HG02840 (cell line): ENCODE data around the gene METTL15.
"Not testable (repeated sequence)": the region's sequence is repeated elsewhere in the genome, so short reads cannot be mapped to it uniquely, and the experiment has no call there.

Experiments used
- ATAC-seq: cut with Tn5 transposase; IDR thresholded peaks from one replicate; pipeline ENCODE4 v1.9.1; 2021; ENCODE audit warnings: mild to moderate bottlenecking, moderate library complexity, moderate number of reproducible peaks; ENCODE audit not compliant: unreplicated experiment, low FRiP score

Gene METTL15

DNA sequence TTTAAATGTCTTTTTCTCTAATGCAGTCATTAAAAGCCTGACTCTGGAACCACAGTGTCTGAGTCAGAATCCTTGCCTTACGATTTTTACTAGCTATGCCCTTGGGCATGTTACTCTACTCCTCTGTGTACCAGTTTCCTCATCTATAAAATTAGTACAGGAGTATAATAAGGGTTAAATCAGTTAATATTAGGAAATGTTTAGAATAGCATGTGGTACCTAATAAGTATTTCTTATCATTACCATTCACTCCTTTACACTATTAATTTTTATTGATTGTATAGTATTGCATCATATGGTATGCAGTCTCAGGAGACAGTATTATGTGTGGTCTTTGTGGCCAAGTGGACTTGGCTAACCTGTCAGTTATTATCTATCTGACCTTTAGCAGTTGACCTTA is 68.2 kb downstream of the METTL15 start:
- ATAC-seq = no peak

DNA sequence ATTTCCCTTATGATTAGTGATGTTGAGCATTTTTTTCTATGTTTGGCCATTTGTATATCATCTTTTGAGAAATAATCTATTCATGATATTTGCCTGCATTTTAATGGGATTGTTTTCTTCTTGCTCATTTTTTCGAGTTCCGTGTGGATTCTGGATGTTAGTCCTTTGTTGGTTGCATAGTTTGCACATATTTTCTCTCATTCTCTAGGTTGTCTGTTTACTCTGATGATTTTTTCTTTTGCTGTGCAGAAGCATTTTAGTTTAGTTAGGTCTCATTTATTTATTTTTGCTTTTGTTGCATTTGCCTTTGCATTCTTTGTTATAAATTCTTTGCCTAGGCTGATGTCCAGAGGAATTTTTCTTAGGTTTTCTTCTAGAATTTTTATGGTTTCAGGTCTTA is 87.3 kb downstream of the METTL15 start:
- no peak for ATAC-seq

DNA sequence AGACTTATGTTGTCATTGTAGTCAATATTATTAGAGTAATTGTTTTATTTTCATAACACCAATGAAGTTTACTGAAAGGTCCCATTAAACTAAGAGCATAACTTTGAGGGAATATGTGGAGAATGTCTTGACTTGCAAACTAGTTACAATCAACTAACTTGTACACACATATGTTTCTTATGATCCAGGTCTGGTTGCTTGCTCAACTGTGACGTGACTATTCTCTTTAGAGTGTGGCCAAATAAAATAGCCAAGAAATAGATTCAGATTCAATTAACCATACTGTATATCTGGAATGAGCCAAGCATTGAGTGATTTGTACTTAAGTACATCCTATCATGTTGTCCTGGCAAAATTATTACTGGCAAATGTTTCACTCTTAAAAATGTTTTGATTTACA is 101.7 kb downstream of the METTL15 start:
- no peak for ATAC-seq

DNA sequence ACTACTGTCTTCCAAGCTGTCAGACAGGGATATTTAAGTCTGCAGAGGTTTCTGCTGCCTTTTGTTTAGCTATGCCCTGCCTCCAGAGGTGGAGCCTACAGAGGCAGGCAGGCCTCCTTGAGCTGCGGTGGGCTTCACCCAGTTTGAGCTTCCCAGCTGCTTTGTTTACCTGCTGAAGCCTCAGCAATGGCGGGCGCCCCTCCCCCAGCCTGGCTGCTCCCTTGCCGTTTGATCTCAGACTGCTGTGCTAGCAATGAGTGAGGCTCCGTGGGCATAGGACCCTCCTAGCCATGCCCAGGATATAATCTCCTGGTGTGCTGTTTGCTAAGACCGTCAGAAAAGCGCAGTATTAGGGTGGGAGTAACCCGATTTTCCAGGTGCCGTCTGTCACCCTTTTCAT is 113.9 kb downstream of the METTL15 start:
- ATAC-seq = not testable (repeated sequence)

DNA sequence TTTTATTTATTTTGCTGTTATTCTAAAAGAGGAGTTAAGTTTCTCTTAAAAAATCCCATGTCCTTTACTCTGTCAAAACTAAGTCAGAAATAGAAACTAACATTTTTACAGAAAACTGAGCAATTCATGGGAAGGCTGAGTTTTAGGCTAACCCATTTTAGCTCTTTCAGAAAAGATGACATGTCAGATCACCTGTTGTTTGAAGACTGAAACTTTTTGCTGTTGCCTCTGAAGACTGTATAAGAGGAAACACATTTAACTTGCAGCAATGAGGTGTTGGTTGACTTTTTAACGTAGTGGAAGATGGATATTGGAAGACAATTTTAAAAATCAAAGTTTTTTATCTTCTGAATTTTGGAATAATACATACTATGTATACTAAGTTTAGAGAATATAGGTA is 115.4 kb downstream of the METTL15 start:
- ATAC-seq = no peak

DNA sequence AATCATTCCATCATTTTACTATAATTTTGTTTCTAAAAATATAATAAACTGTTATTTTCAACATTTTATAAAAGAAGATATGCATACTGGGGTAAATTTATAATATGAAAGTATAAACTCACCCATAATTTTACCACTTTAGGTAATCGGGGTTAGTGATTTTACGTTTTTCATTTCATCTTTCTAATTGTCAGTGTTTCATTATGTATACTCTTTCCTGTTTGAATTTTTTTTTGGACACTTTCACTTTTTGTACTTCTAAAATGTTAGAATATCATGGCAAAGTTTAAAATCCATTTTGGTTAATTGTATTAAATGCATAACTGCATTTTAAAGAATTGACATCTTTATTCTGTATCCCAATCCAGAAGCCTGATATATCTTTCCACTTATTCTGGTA is 115.8 kb downstream of the METTL15 start:
- ATAC-seq = no peak

DNA sequence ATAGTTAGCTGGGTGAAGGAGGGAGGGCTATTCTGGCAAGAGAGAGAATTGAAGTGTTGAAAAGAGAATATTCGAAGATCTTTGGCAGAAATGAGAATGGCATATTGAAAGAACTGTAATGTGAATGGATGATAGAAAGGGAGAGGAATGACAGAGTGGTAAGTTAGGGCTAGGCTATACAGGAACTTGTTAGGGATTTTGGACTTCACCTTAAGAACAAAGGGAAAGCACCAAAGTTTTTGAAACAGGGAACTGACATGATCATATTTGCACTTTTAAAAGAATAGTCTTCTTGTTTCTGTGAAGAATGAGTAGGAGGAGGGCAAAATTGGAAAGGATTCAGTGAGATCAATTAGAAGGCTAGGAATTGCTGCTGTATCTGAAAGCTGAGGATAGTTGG is 119.3 kb downstream of the METTL15 start:
- no peak for ATAC-seq

DNA sequence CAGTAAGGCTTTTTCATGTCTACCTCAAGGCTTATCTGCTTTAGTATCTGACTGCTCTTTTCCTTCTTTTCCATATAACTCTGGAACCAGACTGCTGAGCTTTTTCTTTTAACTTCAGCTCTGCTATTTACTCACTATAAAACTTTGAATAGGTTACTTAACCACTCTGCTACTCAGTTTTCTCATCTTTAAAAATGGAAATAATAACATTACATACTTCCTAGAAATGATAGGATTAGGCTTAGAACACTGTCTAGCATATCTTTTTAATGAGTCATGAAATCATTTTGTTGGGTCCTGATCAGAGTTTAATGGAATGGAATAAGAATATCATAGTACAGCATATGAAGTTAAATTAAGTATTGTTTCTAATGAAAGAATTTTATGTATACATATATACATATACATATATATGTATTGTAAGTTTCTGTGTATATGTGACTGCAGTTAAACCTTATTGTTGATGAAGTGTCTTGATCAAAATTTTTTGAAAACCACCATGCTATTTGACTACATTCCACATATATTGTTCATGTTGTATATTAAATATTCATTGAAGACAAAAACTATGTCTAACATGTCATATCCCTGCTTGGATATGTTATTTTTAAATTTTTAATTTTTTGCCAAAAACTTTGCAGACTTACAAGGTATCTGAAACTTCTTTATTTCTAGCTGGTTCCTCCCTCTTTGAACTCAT is 120.2 kb downstream of the METTL15 start:
- ATAC-seq = no peak

DNA sequence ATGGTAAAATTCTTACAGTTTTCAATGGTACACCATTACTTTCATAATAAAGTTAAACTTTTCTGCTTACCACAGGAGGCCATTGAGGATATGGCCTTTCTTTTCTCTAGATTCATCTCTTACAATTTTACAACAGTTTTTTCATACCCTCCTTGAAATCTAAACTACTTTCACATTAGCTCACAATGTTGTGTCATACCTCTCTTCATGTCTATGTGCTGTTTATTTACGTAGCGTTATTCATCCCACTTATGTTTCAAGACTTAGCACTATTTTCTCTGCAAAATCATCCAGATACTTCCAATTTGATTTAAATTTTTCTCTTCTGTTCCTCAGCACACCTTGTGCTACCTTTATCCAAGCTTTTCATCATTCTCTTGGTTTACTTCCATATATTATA is 123.3 kb downstream of the METTL15 start:
- ATAC-seq = no peak

DNA sequence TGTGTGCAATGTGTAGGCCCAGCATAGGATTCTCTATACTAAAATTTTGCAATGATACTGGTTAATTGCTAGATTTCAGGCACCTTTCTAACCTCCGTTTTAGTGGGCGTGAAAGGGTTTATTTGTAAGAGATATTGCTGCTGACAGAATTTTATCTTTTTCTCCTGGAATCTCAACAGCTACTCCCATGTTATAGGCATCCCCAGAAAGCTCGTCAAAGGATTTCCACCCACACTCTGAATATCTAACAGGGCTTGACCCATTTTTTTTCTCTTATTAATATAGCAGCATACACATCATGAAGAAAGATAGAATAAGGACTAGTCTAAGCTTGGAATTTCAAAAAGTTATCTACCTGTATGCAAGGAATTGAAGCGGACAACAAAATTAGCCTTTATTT is 124.5 kb downstream of the METTL15 start:
- no peak for ATAC-seq

DNA sequence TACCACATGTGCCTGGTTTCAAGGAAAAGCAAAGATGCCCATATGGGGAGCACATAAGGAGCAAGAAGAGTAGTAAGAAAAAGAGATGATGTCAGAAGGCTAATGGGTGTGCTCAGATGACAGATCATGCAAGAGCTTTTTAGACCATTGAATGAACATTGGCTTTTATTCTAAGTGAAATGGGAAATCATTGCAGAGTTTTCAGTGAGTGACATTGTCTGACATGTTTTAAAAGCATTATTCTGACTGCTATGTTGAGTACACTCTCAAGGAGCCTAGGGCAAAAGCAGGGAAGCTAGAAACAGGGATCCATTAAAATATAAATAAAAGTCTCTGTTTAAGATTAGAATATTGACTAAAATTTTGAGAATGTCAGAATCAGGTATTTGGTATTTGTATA is 133.6 kb downstream of the METTL15 start:
- no peak for ATAC-seq

DNA sequence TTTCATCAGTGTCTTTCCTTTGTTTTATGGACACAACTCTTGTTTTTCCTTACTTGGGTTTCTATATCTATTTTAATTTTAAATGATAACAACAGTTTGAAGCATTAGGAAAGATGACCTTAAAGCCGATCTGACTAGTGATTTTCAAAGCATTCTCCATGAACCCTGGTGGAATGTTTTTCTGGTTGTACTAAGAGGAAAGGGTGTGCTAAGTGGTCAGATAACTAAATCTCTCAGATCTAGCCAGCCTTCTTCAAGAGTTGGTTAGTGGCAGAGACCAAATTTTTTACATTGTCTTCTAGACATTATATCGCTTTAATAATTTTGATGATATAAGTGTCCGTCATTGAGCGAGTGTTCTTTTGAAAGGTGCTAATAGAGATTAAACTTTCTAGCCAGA is 134.4 kb downstream of the METTL15 start:
- ATAC-seq = no peak

DNA sequence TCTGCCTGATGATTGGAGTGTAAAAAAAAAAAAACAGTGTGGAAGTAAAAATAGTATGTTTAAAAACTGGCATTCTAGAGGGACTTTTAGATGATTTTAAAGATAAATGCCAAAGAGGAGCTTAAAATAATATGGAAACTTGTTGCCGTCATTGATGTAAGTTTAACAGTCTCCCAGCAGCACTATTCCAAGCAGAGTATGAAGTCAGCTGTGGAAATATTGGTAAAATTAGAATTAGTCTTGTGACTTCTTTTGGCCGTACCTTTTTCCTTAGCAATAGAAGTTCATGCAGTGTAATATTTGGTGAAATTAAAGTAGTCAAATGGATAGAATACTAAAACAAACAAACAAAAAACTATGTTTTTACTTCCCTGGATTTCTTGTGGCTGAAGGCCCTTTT is 134.9 kb downstream of the METTL15 start:
- ATAC-seq = no peak

DNA sequence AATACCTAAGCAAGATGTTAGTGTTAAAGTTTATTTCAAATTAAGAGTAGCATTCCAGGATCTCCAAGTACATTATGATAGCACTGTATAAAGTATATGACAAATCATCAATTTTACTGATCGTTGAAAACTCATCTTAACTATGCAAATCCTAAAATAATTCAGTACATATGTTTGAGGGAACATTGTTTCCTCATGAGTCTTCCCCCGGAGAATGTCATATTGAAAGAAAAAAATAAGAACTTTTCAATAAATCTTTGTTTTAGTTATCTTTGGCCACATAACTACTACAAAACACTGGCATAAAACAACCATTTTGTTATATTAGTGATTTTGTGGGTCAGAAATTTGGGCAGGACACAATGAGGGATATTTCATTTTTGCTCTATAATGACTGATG is 135.4 kb downstream of the METTL15 start:
- no peak for ATAC-seq

DNA sequence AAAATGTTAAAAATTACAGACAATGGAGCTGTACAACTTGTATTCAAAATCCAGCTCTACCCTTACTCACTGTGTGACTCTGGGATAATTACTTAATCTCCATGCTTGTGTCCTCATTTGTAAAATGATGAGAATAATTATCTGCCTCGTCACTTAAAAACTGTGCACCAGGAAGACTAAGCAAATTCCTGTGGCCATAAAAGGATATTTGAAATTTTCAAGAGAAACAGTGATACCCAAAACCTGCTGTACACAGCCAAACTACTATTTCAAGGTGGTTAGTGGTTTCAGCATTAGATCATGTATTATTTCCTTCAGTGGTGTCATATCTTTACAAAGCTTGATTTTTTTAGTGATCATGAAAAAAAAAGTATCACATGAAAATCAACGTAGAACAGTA is 136.9 kb downstream of the METTL15 start:
- ATAC-seq = no peak

DNA sequence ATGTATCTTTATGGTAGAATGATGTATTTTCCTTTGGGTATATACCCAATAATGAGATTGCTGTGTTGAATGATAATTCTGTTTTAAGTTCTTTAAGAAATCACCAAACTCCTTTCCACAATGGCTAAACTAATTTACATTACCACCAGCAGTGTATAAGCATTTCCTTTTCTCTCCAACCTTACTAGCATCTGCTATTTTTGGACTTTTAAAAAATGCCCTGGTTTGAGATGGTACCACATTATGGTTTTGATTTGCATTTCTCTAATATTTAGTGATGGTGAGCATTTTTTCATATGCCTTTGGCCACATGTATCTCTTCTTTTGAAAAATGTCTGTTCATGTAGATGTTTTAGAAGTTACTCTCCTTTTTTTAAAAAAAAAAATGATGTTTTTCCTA is 142.0 kb downstream of the METTL15 start:
- no peak for ATAC-seq

DNA sequence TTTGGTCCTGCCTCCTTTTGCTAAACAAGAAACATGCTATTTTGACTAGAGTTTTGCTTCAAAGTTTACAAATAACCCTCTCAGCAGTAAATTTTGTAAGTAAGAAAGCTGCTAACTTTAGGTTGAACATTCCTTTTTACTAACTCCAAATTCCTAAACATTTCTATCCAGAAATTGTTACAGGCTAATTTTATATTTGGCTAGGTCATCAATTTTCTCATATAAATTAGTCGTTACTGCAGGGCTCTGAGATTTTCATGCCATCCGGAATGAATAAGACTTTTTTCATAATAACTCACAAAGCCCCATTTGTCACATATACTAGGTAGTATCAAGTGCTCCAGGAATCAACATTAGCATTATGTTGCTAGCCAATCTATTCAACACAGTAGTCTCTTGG is 143.1 kb downstream of the METTL15 start:
- ATAC-seq = no peak

DNA sequence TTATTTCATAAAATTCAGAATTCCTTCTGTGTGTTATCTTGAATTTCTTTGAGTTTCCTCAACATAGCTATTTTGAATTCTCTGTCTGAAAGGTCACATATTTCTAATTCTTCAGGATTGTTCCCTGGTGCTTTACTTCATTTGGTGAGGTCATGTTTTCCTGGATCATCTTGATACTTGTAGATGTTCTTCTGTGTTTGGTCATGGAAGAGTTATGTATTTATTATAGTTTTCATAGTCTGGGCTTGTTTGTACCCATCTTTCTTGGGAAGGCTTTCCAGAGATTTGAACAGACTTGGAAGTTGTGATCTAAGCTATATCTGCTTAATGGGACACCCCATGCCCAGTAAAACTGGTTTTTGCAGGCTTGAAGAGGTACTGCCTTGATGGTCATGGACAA is 149.6 kb downstream of the METTL15 start:
- ATAC-seq = no peak

DNA sequence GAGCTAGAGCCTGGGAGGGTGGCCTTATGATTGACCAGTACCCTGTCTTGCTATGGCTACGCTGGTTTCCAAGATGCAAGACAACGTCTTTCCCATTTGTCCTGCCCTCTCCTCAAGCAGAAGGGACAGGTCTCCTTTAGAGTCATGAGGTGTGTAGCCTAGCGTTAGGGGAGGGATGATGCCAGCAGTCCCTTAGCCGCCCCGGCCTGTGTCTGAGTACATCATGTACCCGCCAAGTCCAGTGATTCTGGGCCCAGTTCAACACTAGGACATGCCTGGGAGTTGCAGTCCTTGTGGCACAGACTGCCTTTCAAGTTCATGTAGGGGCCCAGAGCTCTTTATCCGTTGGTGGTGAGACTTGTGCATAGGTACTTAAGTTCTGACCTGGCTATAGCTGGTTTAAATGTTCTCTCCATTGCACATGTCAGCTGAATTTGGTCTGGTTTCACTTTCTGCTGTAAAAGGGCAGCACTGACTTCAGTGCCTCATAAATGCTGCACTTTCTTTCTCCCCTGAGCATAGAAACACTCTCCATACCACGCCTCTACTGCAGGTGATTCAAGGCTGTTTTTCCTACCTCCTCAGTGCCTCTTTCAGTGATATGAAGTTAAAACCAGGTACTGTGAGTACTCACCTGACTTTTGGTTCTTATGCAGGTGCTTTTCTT is 151.1 kb downstream of the METTL15 start:
- no peak for ATAC-seq

DNA sequence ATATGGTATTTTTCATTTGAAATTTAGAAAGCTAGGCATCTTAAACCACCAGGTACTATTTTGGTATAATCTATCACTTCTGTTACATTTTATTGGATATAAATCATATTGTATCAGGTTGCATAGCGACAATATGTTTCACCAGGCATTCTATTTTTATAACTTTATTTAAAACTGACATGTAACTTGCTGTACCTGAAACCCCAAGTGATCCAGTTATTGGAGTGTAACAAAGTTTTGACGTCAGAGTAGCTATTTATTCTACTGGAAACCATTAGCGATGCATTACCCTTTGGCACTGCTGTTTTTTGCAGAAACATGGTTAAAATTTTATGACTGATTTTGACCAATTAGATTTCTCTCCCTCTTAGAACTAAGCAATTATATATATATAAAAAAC is 160.7 kb downstream of the METTL15 start:
- ATAC-seq = no peak

DNA sequence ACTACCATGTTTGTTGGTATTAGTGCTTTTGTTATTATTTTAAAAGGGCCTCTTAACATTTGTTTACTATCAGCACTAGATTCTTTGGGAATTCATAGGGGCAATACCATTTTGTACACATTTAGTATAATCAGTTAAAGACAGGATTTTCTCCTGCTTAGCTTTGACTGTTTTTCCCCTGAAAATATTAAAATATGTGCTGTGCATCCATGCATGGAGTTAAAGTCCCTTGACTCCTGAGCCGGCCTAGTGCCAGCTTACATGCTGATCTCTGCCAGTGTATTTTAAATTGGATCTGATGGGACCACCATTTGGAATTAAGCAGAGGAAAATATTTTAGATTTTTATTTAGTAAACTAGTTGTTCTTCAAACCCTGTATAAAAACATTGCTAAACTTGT is 161.4 kb downstream of the METTL15 start:
- no peak for ATAC-seq

DNA sequence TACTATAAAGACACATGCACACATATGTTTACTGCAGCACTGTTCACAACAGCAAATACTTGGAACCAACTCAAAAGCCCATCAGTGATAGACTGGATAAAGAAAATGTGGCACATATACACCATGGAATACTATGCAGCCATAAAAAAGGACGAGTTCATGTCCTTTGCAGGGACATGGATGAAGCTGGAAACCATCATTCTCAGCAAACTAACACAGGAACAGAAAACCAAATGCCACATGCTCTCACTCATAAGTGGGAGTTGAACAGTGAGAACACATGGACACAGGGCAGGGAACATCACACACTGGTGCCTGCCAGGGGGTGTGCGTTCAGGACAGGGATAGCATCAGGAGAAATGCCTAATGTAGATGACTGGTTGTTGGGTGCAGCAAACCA is 164.1 kb downstream of the METTL15 start:
- not testable (repeated sequence) for ATAC-seq
